HCT116 (cell line): ENCODE results near the gene ABRACL. TPM values are rescaled to one million over a fixed set of nuclear protein-coding genes. Genes with fewer than 3 reads are reported as not detected.

Source experiments
- ATAC-seq: fragments of 200-7000 bp; cut with Tn5 transposase; 2 replicates; pipeline ENCODE4 v1.9.1; 2020; ENCODE audit warnings: mild to moderate bottlenecking, moderate library complexity
- BruUV-seq: library from RNA; stranded (reverse); fragments of 400-500 nt; replicated peaks from 2 replicates; lab custom pipeline; 2021; lab: Mats Ljungman, UMichigan
- CTCF ChIA-PET: fragments of 300-600 bp; sonication (Branson Sonifier 250); formaldehyde crosslinking; loops from one replicate; lab custom pipeline; 2021; ENCODE audit warnings: antibody characterized with exemption; lab: Charles Lee
- POLR2A ChIA-PET: fragments of 300-600, 350-600 bp; sonication (Branson Sonifier 250); formaldehyde crosslinking; loops from one replicate; lab custom pipeline; 2021; ENCODE audit warnings: antibody characterized with exemption; lab: Charles Lee
- RAD21 ChIA-PET, 2 experiments: fragments of 300-600 bp; sonication (Branson Sonifier 250); formaldehyde crosslinking; loops; one replicate each; lab custom pipeline; 2023; ENCODE audit warnings: low total read pairs in 2 of 2; ENCODE audit not compliant: uncharacterized antibody in 2 of 2, unreplicated experiment in 2 of 2, low non-redundant PET in 1 of 2; lab: Charles Lee
- DNase-seq: peaks from one replicate; pipeline ENCODE4 v3.0.0-alpha.2; 2010; ENCODE audit warnings: low read depth, low spot score
- H2AFZ ChIP-seq: fragments of 200-600 bp; shearing (Covaris generic), sonication (generic); 2 replicates; pipeline ENCODE4 v1.6.1; 2017; ENCODE audit warnings: low read depth, mixed run types, mixed read lengths, antibody characterized with exemption, low read length; ENCODE audit not compliant: poor library complexity, severe bottlenecking
- H3K27ac ChIP-seq: 2 replicates; pipeline ENCODE4 v1.5.1; 2012; ENCODE audit warnings: low read depth, low read length
- H3K27me3 ChIP-seq: fragments of 200-600 bp; sonication (generic); 2 replicates; pipeline ENCODE4 v1.6.1; 2016; ENCODE audit warnings: mixed run types, low read length, mixed read lengths; ENCODE audit not compliant: insufficient read depth
- H3K36me3 ChIP-seq, 2 experiments: fragments of 200-500 bp in 1 of 2; fragments of 200-600 bp in 1 of 2; sonication (Bioruptor generic) in 1 of 2; sonication (generic) in 1 of 2; 2 replicates each; pipeline versions ENCODE4 v1.5.1 to v1.6.1; 2014 to 2016; ENCODE audit warnings: low read length in 2 of 2, inconsistent platforms in 1 of 2, mixed read lengths in 1 of 2, mixed run types in 1 of 2; ENCODE audit not compliant: insufficient read depth in 2 of 2, control insufficient read depth in 1 of 2
- H3K4me1 ChIP-seq, 2 experiments: fragments of 200-600 bp in 1 of 2; sonication (generic) in 1 of 2; 2 replicates each; pipeline versions ENCODE4 v1.5.1 to v1.6.1; 2012 to 2017; ENCODE audit warnings: low read length in 2 of 2, inconsistent platforms in 1 of 2, mild to moderate bottlenecking in 1 of 2, mixed read lengths in 1 of 2, mixed run types in 1 of 2, moderate library complexity in 1 of 2; ENCODE audit not compliant: insufficient read depth in 2 of 2, control insufficient read depth in 1 of 2
- H3K4me2 ChIP-seq: fragments of 200-600 bp; sonication (generic); 2 replicates; pipeline ENCODE4 v1.6.1; 2017; ENCODE audit warnings: mixed run types, low read length, mixed read lengths
- H3K4me3 ChIP-seq, 2 experiments: fragments of 200-600 bp in 1 of 2; sonication (generic) in 1 of 2; replicated peaks in 1 of 2; 2 replicates each; pipeline ENCODE4 v1.5.1; 2011 to 2016; ENCODE audit warnings: low read length in 2 of 2, control low read depth in 1 of 2, low read depth in 1 of 2, mild to moderate bottlenecking in 1 of 2, mixed read lengths in 1 of 2, mixed run types in 1 of 2
- H3K79me2 ChIP-seq: fragments of 200-600 bp; sonication (generic); 2 replicates; pipeline ENCODE4 v1.6.1; 2017; ENCODE audit warnings: mild to moderate bottlenecking, mixed run types, low read length, moderate library complexity, mixed read lengths; ENCODE audit not compliant: insufficient read depth
- H3K9ac ChIP-seq: fragments of 200-600 bp; sonication (generic); 2 replicates; pipeline ENCODE4 v1.6.1; 2016; ENCODE audit warnings: low read length, mixed read lengths
- H3K9me2 ChIP-seq: fragments of 200-600 bp; sonication (generic), shearing (Covaris generic); 2 replicates; pipeline ENCODE4 v1.6.1; 2017; ENCODE audit warnings: mixed run types, mild to moderate bottlenecking, moderate library complexity; ENCODE audit not compliant: insufficient read depth
- H3K9me3 ChIP-seq, 2 experiments: fragments of 200-500 bp in 1 of 2; fragments of 200-600 bp in 1 of 2; sonication (Bioruptor generic) in 1 of 2; sonication (generic) in 1 of 2; 2 replicates each; pipeline ENCODE4 v1.6.1; 2014 to 2017; ENCODE audit warnings: low read length in 2 of 2, mixed read lengths in 2 of 2, inconsistent platforms in 1 of 2, low read depth in 1 of 2, mild to moderate bottlenecking in 1 of 2, mixed run types in 1 of 2, moderate library complexity in 1 of 2; ENCODE audit not compliant: control insufficient read depth in 1 of 2, insufficient read depth in 1 of 2
- H4K20me1 ChIP-seq: fragments of 200-600 bp; sonication (generic), shearing (Covaris generic); 2 replicates; pipeline ENCODE4 v1.6.1; 2017; ENCODE audit warnings: mixed run types, mild to moderate bottlenecking, moderate library complexity; ENCODE audit not compliant: insufficient read depth
- CTCF ChIP-seq, 3 experiments: fragments of 200-600 bp in 1 of 3; sonication (generic) in 1 of 3; IDR thresholded peaks in 2 of 3; conservative IDR thresholded peaks in 1 of 3; 2 replicates each; pipeline ENCODE4 v1.5.1; 2012 to 2017; ENCODE audit warnings: low read depth in 2 of 3, low read length in 2 of 3, antibody characterized with exemption in 1 of 3, borderline replicate concordance in 1 of 3, control low read depth in 1 of 3, mild to moderate bottlenecking in 1 of 3, mixed read lengths in 1 of 3, mixed run types in 1 of 3, moderate library complexity in 1 of 3; ENCODE audit not compliant: insufficient read depth in 1 of 3
- ELF1 ChIP-seq: IDR thresholded peaks from 2 replicates; pipeline ENCODE4 v1.6.1; 2012; ENCODE audit warnings: low read depth, borderline replicate concordance
- FOSL1 ChIP-seq: IDR thresholded peaks from 2 replicates; pipeline ENCODE4 v1.6.1; 2012; ENCODE audit warnings: low read depth
- REST ChIP-seq: IDR thresholded peaks from 2 replicates; pipeline ENCODE4 v1.6.1; 2012; ENCODE audit warnings: low read depth
- SIN3A ChIP-seq: IDR thresholded peaks from 2 replicates; pipeline ENCODE4 v1.6.1; 2012; ENCODE audit warnings: low read depth
- SRF ChIP-seq: IDR thresholded peaks from 2 replicates; pipeline ENCODE4 v1.6.1; 2012; ENCODE audit warnings: low read depth
- TCF7L2 ChIP-seq: IDR thresholded peaks from 2 replicates; pipeline ENCODE4 v1.7.0; 2011; ENCODE audit warnings: borderline replicate concordance, inconsistent platforms; ENCODE audit not compliant: insufficient read depth, insufficient read length; ENCODE audit errors: extremely low read depth
- YY1 ChIP-seq: IDR thresholded peaks from 2 replicates; pipeline ENCODE4 v1.6.1; 2011; ENCODE audit warnings: low read length, low read depth, moderate library complexity, mild to moderate bottlenecking; ENCODE audit not compliant: insufficient replicate concordance; ENCODE audit errors: extremely low read depth
- ZNF274 ChIP-seq: fragments of 200-500 bp; sonication (Bioruptor generic); IDR thresholded peaks from 2 replicates; pipeline ENCODE4 v1.6.1; 2014; ENCODE audit warnings: mild to moderate bottlenecking, low read depth, low read length, inconsistent platforms
- intact Hi-C: fragments of 100-400 bp; cut with micrococcal nuclease; formaldehyde crosslinking; loops from 2 replicates; pipeline ENCODE4 v1.10.0; 2022
- total RNA-seq: library from RNA; stranded (reverse); gene quantifications from one replicate; pipeline ENCODE4 v1.2.1, GENCODE V29; 2021; ENCODE audit not compliant: unreplicated experiment

The ABRACL gene
- total RNA-seq, 1 experiment from 2014 or later = 47.4 TPM

- Histone ChIP-seq H3K27me3 (no peaks in the 10 kb centered on the region), H3K79me2 (no peaks in the 10 kb centered on the region), H3K36me3 (no peaks in the 10 kb centered on the region)
- POLR2A ChIA-PET = no interaction called here
- no peak for TF ChIP-seq TCF7L2
- TF ChIP-seq YY1 = no peak
- no peak for TF ChIP-seq ELF1
- TF ChIP-seq CTCF (IDR thresholded peaks at IDR 0.05 in 2 of 3, conservative IDR thresholded peaks at IDR 0.05 in 1 of 3; ENCODE audit: borderline replicate concordance in 1 of 3, insufficient read depth in 1 of 3, low read depth in 2 of 3, low read length in 2 of 3) = no peak
- no peak for TF ChIP-seq ZNF274
- TF ChIP-seq REST = no peak
- no peak for TF ChIP-seq SRF
- no peak for TF ChIP-seq SIN3A
- TF ChIP-seq FOSL1 = no peak
- TF ChIP-seq, all 23 proteins: peak for 0
- DNase-seq = no peak
- Histone ChIP-seq H3K9ac (no peak overlapping the region), H3K4me2 (peak overlapping the region; percentile 5; the same call in 1 of the 2 replicates), H4K20me1 (no peaks in the 10 kb centered on the region), H3K4me3 (no peak overlapping the region), H3K9me3 (no peaks in the 10 kb centered on the region), H3K27ac (no peak overlapping the region), H2AFZ (no peak overlapping the region), H3K4me1 (peaks cover 2 to 9% of the 10 kb centered on the region in 2 experiments; a peak in 3 of 4 replicates), H3K9me2 (no peaks in the 10 kb centered on the region)
- RAD21 ChIA-PET = no interaction called here
- ATAC-seq = no peak
- CTCF ChIA-PET = interaction anchor here (0.7 kb wide), 1 partner anchor 16 kb away, joined by 3 read pairs; no protein-coding TSS in a partner anchor
- no TSS peak for BruUV-seq
- intact Hi-C loops = no loop called here
Measured at GRCh38 chr6:139066080-139066479, 37.5 kb downstream of the ABRACL start.
